GM12878 (cell line): ENCODE measurements around the gene EPN1. TPM values are rescaled to one million over a fixed set of nuclear protein-coding genes. Genes with fewer than 3 reads are reported as not detected.
A peak's percentile ranks its signal among the peaks of the same experiment; 100 is the strongest.

Experiments
- ATAC-seq: fragments of 200-7000 bp; cut with Tn5 transposase; 3 replicates; pipeline ENCODE4 v1.9.1; 2020; ENCODE audit warnings: mild to moderate bottlenecking, moderate library complexity
- BruUV-seq: library from RNA; stranded (reverse); fragments of 400-500 nt; replicated peaks from 2 replicates; lab custom pipeline; 2021; lab: Mats Ljungman, UMichigan
- CTCF ChIA-PET: fragments of 300-600 bp; sonication (Branson Sonifier 250); formaldehyde crosslinking; extraction: SDS; loops from one replicate; lab custom pipeline; 2021; ENCODE audit warnings: inconsistent platforms; lab: Yijun Ruan, JAX
- POLR2A ChIA-PET: fragments of 350-600 bp; formaldehyde crosslinking; extraction: SDS; loops from one replicate; lab custom pipeline; 2021; ENCODE audit warnings: inconsistent platforms; lab: Charles Lee
- RAD21 ChIA-PET: fragments of 300-600 bp; sonication (Branson Sonifier 250); formaldehyde crosslinking; loops from one replicate; lab custom pipeline; 2023; ENCODE audit warnings: antibody characterized with exemption; ENCODE audit not compliant: unreplicated experiment; lab: Charles Lee
- SMC1A ChIA-PET: fragments of 300-600 bp; sonication (Branson Sonifier 250); formaldehyde crosslinking; loops from one replicate; lab custom pipeline; 2023; ENCODE audit not compliant: unreplicated experiment, uncharacterized antibody; lab: Charles Lee
- DNase-seq: peaks from one replicate; pipeline ENCODE4 v3.0.0-alpha.2; 2011; ENCODE audit warnings: low read depth, low spot score
- FAIRE-seq: peaks from 3 replicates; lab custom pipeline; 2011; peaks lifted over from hg19 to GRCh38; lab: Jason Lieb, UNC
- H2AFZ ChIP-seq: 2 replicates; pipeline ENCODE4 v1.6.0; 2011; ENCODE audit warnings: low read depth, low read length, control low read depth; ENCODE audit not compliant: control insufficient read depth
- H3K27ac ChIP-seq: 2 replicates; pipeline ENCODE4 v1.5.1; 2011; ENCODE audit warnings: control low read depth; ENCODE audit not compliant: control insufficient read depth, insufficient read depth
- H3K27me3 ChIP-seq, 2 experiments: replicated peaks in 1 of 2; 2 replicates each; pipeline versions ENCODE4 v1.6.0 to v1.6.1; 2011; ENCODE audit warnings: low read length in 1 of 2; ENCODE audit not compliant: control insufficient read depth in 2 of 2, insufficient read depth in 2 of 2
- H3K36me3 ChIP-seq, 2 experiments: 2 replicates each; pipeline ENCODE4 v1.5.1; 2011; ENCODE audit warnings: low read length in 1 of 2; ENCODE audit not compliant: control insufficient read depth in 2 of 2, insufficient read depth in 2 of 2
- H3K4me1 ChIP-seq: 2 replicates; pipeline ENCODE4 v1.6.1; 2011; ENCODE audit warnings: mild to moderate bottlenecking, low read length, moderate library complexity, mixed read lengths; ENCODE audit not compliant: control insufficient read depth, insufficient read depth
- H3K4me2 ChIP-seq: 2 replicates; pipeline ENCODE4 v1.6.0; 2011; ENCODE audit warnings: control low read depth; ENCODE audit not compliant: control insufficient read depth, insufficient read depth
- H3K4me3 ChIP-seq: fragments of 200-600 bp; sonication (generic); 2 replicates; pipeline ENCODE4 v1.5.1; 2016
- H3K79me2 ChIP-seq: 2 replicates; pipeline ENCODE4 v1.6.0; 2011; ENCODE audit warnings: low read length; ENCODE audit not compliant: control insufficient read depth, insufficient read depth
- H3K9ac ChIP-seq: 2 replicates; pipeline ENCODE4 v1.8.0; 2011; ENCODE audit warnings: low read length, control low read depth, mixed read lengths; ENCODE audit not compliant: control insufficient read depth, insufficient read depth
- H3K9me3 ChIP-seq: replicated peaks from 3 replicates; pipeline ENCODE4 v1.5.1; 2011; ENCODE audit warnings: mild to moderate bottlenecking, low read length; ENCODE audit not compliant: control insufficient read depth, insufficient read depth
- H4K20me1 ChIP-seq: 2 replicates; pipeline ENCODE4 v1.6.0; 2011; ENCODE audit not compliant: control insufficient read depth, insufficient read depth
- BACH1 ChIP-seq: fragments of 450-650 bp; IDR thresholded peaks from 2 replicates; pipeline ENCODE4 v1.6.1; 2017; ENCODE audit warnings: mild to moderate bottlenecking, borderline replicate concordance
- MXI1 ChIP-seq: fragments of 150-350 bp; IDR thresholded peaks from 2 replicates; pipeline ENCODE4 v1.6.1; 2011; ENCODE audit warnings: low read depth, mild to moderate bottlenecking, inconsistent platforms, low read length, improper control_type of control experiment
- POU2F2 ChIP-seq: IDR thresholded peaks from 3 replicates; pipeline ENCODE4 v1.6.1; 2011; ENCODE audit warnings: low read depth, mild to moderate bottlenecking, low read length, borderline replicate concordance
- SIN3A ChIP-seq: IDR thresholded peaks from 2 replicates; pipeline ENCODE4 v1.6.1; 2012; ENCODE audit warnings: low read depth, low read length, improper control_type of control experiment
- TBL1XR1 ChIP-seq: IDR thresholded peaks from 2 replicates; pipeline ENCODE4 v1.6.1; 2012; ENCODE audit warnings: low read depth, low read length, improper control_type of control experiment
- WRNIP1 ChIP-seq: IDR thresholded peaks from 2 replicates; pipeline ENCODE4 v1.6.1; 2011; ENCODE audit warnings: low read depth, low read length, improper control_type of control experiment, borderline replicate concordance
- ZNF384 ChIP-seq: IDR thresholded peaks from 2 replicates; pipeline ENCODE4 v1.6.1; 2012; ENCODE audit warnings: low read depth, mild to moderate bottlenecking, low read length, improper control_type of control experiment, borderline replicate concordance
- WGBS: methylation state at CpG from one replicate; pipeline ENCODE4 v1.1.6; 2016; ENCODE audit warnings: low lambda C conversion rate; ENCODE audit not compliant: insufficient replicate concordance, insufficient coverage; ENCODE audit errors: missing lambda C conversion rate; 5-methylcytosine and 5-hydroxymethylcytosine counted together
- in situ Hi-C: fragments of 300-500 bp; cut with MboI; formaldehyde crosslinking; loops from 9 replicates; pipeline ENCODE4 v1.14.3; 2018; ENCODE audit warnings: mixed read lengths
- intact Hi-C: fragments of 100-400 bp; cut with micrococcal nuclease; formaldehyde crosslinking; loops from one replicate; pipeline ENCODE4 v1.14.2; 2022; ENCODE audit not compliant: unreplicated experiment
- polyA plus RNA-seq, 11 experiments: library from polyadenylated mRNA; depleted of rRNA in 4 of 11; unstranded in 6 of 11; stranded (reverse) in 5 of 11; fragments of >200 nt; fragmentation: Nextera tagmentation in 4 of 11; fragmentation: Illumina TruSeq in 1 of 11; extraction: Ambion mirVana in 4 of 11; extraction: Trizol in 1 of 11; gene quantifications; 1 replicate in 1 of 11; 2 replicates in 10 of 11; pipeline versions ENCODE4 v1.2.1 to v1.2.3, GENCODE V29; 2011 to 2016; ENCODE audit warnings: inconsistent platforms in 2 of 11, missing spikeins in 2 of 11, low read depth in 1 of 11
- total RNA-seq, 4 experiments: library from RNA; depleted of rRNA in 3 of 4; stranded (reverse); fragments of >200 nt in 3 of 4; fragmentation: Illumina TruSeq in 1 of 4; extraction: Trizol in 1 of 4; gene quantifications; 2 replicates each; pipeline versions ENCODE4 v1.2.1 to v1.2.3, GENCODE V29; 2013 to 2021

Gene EPN1
- total and polyA plus RNA-seq, 10 of the 15 experiments (the other 5 are each of a cell fraction or from before 2014, with no cell fraction given): 0.11 to 88.5 (median 10.6) TPM

DNA sequence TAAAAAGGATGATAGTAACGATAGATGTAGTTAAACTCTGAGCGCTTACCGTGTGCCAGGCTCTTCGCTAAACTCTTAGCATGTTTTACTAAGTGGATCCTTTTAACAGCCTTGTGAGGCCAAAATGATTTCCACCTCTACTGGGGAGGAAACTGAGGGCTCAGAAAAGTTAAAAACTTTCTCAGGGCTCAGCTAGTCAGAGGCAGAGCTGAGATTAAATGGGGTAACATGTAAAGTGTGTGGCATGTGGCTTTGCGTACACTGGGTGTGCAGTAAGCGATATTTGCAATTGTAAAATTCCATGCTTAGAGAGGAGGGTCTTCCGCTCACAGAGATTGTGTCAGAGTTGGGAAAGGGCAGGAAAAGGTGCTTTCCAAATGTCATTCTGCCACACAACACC is 18.5 kb upstream of the EPN1 start:
- H3K27me3 ChIP-seq: no peaks in the 10 kb centered on the region
- TF ChIP-seq WRNIP1 (peak; percentile 83; the same call in 1 of the 2 replicates), TBL1XR1 (peak; percentile 35; the same call in 1 of the 2 replicates), BACH1 (no peak), POU2F2 (0 out of 3 replicates have a peak, but pooled peaks have one; percentile 11), SIN3A (0 out of 2 replicates have a peak, but pooled peaks have one; percentile 25), ZNF384 (no peak), MXI1 (peak; percentile 37; the same call in 1 of the 2 replicates)
- TF ChIP-seq, all 136 proteins: peak for 5
- Histone ChIP-seq H4K20me1 (peaks cover 12% of the 10 kb centered on the region), H3K4me1 (peaks cover 12% of the 10 kb centered on the region), H3K4me3 (peak overlapping the region; percentile 94), H3K79me2 (peaks cover 60% of the 10 kb centered on the region), H3K27ac (peak overlapping the region; percentile 100), H3K9ac (peak overlapping the region; percentile 98), H3K4me2 (peak overlapping the region; percentile 94), H3K9me3 (no peaks in the 10 kb centered on the region), H3K36me3 (peaks cover 5 to 27% of the 10 kb centered on the region in 2 experiments), H2AFZ (no peak overlapping the region)
- ChIA-PET POLR2A (interaction anchor here (0.5 to 2.0 kb wide), 8 partner anchors 15 to 474 kb away, joined by 3 to 7 read pairs (median 4); partner anchors contain the start of gene EPN1), RAD21 (interaction anchor here (0.7 to 2.3 kb wide), 5 partner anchors 15 to 153 kb away, joined by 4 to 14 read pairs (median 9); no protein-coding TSS in a partner anchor), SMC1A (interaction anchor here (0.7 to 3.2 kb wide), 10 partner anchors 9 to 154 kb away, joined by 3 to 15 read pairs (median 4); partner anchors contain the start of gene CCDC106), CTCF (interaction anchor here (1.0 to 2.3 kb wide), 8 partner anchors 9 to 153 kb away, joined by 3 to 14 read pairs (median 6); partner anchors contain the start of gene CCDC106)
- WGBS: 2% methylated on average over 7 of the region's 7 CpGs
- FAIRE-seq: no peak
- DNase-seq: no peak
- no peak for ATAC-seq
- intact Hi-C loops: no loop called here
- in situ Hi-C loops: loop anchor here (10.0 to 25.0 kb wide), 2 partner anchors 1192 to 1519 kb away; partner anchors contain the start of genes CNOT3 and LENG9
- no TSS peak for BruUV-seq
